Measurements from ENCODE around the gene HYOU1. TPM values are rescaled to one million over a fixed set of nuclear protein-coding genes. Genes with fewer than 3 reads are reported as not detected.

The HYOU1 gene
- total RNA-seq, 1 experiment from 2014 or later, result 228 TPM

DNA sequence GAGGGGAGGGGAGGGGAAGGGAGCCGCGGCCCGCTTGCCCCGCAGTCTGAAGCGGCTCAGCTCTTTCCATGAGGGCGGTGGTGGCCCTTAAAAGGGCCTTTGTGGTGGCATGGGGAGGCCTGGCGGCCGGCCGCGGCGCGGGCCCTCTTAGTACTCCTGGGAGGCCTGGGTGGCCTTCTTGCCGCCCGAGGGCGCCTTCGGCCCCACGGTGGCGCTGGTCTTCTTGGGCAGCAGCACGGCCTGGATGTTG is 37.7 kb upstream of the HYOU1 start:
- Histone ChIP-seq H3K14ac (ENCODE audit: insufficient read depth, low read length) (peak overlapping the region; percentile 95), H2BK120ac (ENCODE audit: low read depth, low read length, poor library complexity, severe bottlenecking) (no peak overlapping the region), H3K4me1 (ENCODE audit: insufficient read depth, low read length) (no peaks in the 10 kb centered on the region; the same call in 1 of the 2 replicates), H4K8ac (replicated peaks; ENCODE audit: insufficient read length, low read depth, low read length) (no peak overlapping the region), H4K20me1 (ENCODE audit: control insufficient read depth, insufficient read depth, insufficient read length) (no peaks in the 10 kb centered on the region), H2BK20ac (ENCODE audit: low read depth, low read length, poor library complexity, severe bottlenecking) (no peak overlapping the region), H2AK5ac (ENCODE audit: insufficient read length, low read length) (no peak overlapping the region), H3K27me3 (ENCODE audit: insufficient read depth, low read length) (no peaks in the 10 kb centered on the region), H3K4me2 (ENCODE audit: insufficient read depth, insufficient read length, low read length) (peak overlapping the region; percentile 44), H3T11ph (ENCODE audit: low read length) (no peak overlapping the region), H3K56ac (ENCODE audit: insufficient read length, low read depth, low read length) (no peak overlapping the region), H3K23me2 (ENCODE audit: insufficient read length, low read depth, low read length, poor library complexity, severe bottlenecking) (peaks cover 13% of the 10 kb centered on the region), H3K18ac (ENCODE audit: insufficient read length, low read depth, low read length) (peak overlapping the region; percentile 81), H2AFZ (ENCODE audit: low read length) (no peak overlapping the region), H2BK12ac (ENCODE audit: insufficient read length, low read depth, low read length) (no peak overlapping the region), H4K91ac (ENCODE audit: insufficient read length, low read depth, low read length) (no peak overlapping the region), H4K5ac (ENCODE audit: insufficient read length, low read depth, low read length) (no peak overlapping the region), H3K9me3 (ENCODE audit: control insufficient read depth, low read depth, low read length) (no peaks in the 10 kb centered on the region), H2BK15ac (ENCODE audit: low read depth, low read length) (no peak overlapping the region), H2BK5ac (ENCODE audit: insufficient read length, low read length) (no peak overlapping the region), H3K79me1 (ENCODE audit: insufficient read depth, low read depth, low read length, poor library complexity, severe bottlenecking) (no peaks in the 10 kb centered on the region), H3K4ac (ENCODE audit: low read depth, low read length) (no peak overlapping the region), H3K27ac (ENCODE audit: insufficient read length, low read depth, low read length) (no peak overlapping the region), H3K23ac (ENCODE audit: insufficient read length, low read depth, low read length) (no peak overlapping the region), H3K79me2 (ENCODE audit: insufficient read depth, low read length) (peaks cover 20% of the 10 kb centered on the region; the same call in 1 of the 2 replicates), H3K9ac (ENCODE audit: extremely low read depth, insufficient read length, low read length) (peak overlapping the region; percentile 95)
- H3K36me3 Mint-ChIP-seq (ENCODE audit: insufficient read depth in 1 of 3, low read depth in 3 of 3), result peaks cover 36 to 67% (median 59%) of the 10 kb centered on the region in 3 experiments
- H3K9me3 Mint-ChIP-seq, result no peaks in the 10 kb centered on the region; a peak in 1 of 5 replicates
- no peaks in the 10 kb centered on the region for H3K27me3 Mint-ChIP-seq (ENCODE audit: low read depth)
- TF ChIP-seq, protein P1, sequence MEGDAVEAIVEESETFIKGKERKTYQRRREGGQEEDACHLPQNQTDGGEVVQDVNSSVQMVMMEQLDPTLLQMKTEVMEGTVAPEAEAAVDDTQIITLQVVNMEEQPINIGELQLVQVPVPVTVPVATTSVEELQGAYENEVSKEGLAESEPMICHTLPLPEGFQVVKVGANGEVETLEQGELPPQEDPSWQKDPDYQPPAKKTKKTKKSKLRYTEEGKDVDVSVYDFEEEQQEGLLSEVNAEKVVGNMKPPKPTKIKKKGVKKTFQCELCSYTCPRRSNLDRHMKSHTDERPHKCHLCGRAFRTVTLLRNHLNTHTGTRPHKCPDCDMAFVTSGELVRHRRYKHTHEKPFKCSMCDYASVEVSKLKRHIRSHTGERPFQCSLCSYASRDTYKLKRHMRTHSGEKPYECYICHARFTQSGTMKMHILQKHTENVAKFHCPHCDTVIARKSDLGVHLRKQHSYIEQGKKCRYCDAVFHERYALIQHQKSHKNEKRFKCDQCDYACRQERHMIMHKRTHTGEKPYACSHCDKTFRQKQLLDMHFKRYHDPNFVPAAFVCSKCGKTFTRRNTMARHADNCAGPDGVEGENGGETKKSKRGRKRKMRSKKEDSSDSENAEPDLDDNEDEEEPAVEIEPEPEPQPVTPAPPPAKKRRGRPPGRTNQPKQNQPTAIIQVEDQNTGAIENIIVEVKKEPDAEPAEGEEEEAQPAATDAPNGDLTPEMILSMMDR (conservative IDR thresholded peaks at IDR 0.05), result peak; percentile 71
- H3K4me3 Mint-ChIP-seq, result peak overlapping the region; percentile 92 to 96
- WGBS (ENCODE audit: extremely low coverage, insufficient read length, low lambda C conversion rate), result no CpG with 5 or more reads among the region's 19 CpGs
- peaks cover 29% of the 10 kb centered on the region in 2 experiments for H3K4me1 Mint-ChIP-seq
- no peak for DNase-seq
- peak overlapping the region in 2 of 3 experiments; percentile 95 to 96; a peak in 5 of 7 replicates for H3K27ac Mint-ChIP-seq

Data from H9 (cell line).